GM21529 (cell line): ENCODE results near the gene PARD3B.
A peak's percentile ranks its signal among the peaks of the same experiment; 100 is the strongest.

ENCODE experiments used
- ATAC-seq: cut with Tn5 transposase; IDR thresholded peaks from one replicate; pipeline ENCODE4 v1.9.1; 2021; ENCODE audit not compliant: unreplicated experiment

PARD3B gene

DNA sequence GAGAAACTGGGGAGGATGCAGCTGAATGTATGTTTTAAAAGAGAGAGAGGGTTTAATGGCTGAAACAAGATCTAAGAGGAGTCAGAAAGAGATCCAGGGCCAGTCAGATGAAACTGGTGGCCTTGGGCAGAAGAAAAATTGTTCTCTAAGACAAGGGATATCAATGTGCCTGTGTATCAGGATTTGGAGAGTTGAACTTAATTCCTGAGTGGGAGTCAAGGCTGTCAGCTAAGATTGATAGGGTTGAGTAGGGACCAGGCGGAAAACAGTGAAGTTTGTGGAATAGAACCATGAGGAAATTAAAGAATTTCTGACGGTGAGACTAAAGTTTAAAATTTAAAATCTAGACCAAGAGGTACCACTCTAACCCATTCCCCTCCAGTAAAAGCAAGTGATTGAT lies 199.2 kb downstream of the PARD3B start:
- ATAC-seq = no peak

DNA sequence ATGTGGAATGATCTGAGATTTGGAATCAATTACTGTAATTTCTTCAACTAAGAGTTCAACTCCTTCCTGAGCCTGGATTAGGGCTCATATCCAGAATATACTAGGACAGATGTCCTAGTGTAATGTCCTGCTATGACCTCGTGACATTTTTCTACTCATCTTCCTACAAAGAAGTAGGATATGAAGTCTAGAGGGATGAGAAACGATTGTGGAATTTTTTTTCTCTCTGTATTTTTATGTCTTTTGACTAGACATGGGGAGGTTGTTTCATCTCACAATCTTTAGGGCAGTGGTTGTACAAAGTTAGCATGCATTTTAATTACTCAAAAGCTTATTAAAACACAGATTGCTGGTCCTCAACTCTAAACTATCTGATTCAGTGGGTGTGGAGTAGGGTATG lies 203.0 kb downstream of the PARD3B start:
- no peak for ATAC-seq

DNA sequence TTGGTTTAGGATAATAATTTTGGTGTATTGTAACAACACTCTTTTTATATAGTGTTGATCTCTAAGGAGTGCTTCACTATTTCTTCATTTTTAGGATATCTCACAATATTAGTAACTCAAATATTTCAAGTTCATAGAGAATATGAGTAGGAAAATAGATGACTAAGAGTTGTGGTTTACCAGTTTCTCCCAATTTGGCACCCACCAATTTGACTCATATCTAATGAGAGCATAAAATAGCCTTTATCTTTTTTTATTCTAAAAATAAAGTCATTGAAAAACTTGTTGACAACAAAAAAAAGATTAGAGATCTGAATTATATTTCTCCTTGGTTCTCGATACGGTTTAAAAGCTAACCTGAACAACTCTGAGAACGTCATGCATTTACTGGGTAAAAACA lies 204.0 kb downstream of the PARD3B start:
- no peak for ATAC-seq

DNA sequence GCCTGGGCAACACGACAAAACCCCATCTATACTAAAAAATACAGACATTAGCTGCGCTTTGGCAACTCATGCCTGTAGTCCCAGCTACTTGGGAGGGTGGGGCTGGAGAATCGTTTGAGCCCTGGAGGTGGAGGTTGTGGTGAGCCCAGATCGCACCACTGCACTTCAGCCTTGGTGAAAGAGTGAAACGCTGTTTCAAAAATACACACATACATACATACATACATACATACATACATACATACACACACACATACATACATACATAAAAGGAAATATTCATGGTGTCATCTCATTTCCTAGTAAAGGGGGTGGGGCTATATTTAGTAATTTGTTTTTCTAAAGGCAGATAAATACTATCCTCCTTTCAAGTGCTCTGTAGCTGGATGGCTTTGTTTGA lies 205.1 kb downstream of the PARD3B start:
- ATAC-seq = no peak

DNA sequence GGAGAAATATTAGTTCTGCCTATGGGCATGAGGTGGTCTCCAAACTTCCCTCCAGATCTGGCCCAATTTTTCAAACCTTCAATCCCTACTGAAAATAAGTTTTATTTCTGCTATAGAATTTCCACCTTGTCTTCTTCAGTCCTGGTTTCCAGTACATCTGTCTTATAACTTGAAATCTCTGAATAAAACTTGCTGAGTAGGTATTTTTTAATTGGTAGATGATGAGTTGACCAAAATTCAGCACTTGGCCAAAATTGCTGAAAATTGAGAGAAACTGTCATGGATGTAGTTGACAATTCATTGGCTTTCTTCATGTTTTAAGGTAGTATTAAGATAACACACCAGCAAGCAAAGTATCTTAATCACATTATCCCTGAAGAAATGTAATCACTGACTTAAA lies 206.2 kb downstream of the PARD3B start:
- ATAC-seq = no peak

DNA sequence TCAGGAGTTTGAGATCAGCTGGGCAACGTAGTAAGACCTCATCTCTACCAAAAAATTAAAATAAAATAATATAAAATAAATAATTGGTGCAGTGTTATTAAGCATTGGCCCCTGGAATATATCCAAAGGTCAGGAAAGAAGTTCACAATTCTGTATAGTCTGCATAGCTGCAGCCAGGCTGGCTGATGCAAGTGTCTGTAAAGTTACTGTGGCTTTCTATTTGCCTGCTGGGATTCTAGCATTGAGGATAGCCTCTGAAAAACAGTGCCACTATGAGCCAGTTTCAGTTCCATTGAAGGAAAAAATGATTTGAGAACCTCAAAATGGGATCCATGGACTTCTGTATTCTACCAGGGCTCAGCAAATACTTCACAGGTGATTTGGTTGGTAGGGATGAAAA lies 208.6 kb downstream of the PARD3B start:
- no peak for ATAC-seq

DNA sequence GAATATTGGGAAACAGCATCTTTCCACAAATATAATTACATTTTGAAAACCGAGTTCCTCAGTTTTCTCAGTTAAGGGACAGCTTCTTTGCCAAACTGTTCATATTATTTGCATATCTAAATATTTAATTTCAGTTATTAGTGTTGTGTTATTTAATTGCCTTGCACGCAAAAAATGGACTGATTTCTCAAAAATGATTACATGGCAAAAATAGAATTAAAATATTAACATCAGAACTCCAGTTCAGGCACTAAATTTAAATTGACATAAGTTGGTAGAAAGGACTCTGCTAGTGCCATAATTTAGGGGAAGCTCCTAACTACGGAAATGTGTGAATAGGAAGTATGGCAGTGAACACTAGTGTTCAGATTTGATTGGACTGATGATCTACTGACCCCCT lies 209.6 kb downstream of the PARD3B start:
- ATAC-seq = no peak

DNA sequence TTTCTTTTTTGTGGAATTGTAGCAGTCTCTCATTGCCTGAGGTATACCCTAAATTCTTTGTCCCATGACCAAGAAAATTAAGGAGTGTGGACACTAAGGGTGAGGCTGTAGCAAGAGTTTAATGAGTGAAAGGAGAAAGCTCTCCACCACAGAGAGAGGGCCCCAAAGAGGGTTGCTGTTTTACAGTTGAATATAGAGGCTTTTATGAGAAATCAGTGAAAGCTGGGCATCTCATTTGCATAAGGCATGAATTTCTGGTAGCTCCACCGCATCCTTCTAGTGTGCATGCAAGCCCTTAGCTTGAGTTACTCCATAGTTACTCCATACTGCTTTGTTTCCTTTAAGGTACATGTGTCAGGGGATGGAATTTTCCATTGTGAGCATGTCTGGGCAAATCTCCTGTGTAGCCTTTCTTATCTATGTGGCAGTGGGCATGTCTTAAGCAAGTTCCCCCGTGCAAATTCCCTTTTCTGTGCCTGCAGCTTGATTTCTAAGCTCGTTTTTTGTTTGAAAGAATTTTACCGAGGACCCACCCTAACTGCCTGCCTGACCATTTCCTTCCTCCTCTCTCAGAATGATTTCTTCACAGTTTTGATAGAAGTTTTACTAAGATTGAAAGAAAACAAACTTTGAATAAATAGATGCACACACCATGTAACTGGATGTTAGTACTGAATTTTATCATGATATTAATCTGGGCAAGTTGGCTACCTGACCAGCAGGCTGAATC lies 218.9 kb downstream of the PARD3B start:
- ATAC-seq = no peak

DNA sequence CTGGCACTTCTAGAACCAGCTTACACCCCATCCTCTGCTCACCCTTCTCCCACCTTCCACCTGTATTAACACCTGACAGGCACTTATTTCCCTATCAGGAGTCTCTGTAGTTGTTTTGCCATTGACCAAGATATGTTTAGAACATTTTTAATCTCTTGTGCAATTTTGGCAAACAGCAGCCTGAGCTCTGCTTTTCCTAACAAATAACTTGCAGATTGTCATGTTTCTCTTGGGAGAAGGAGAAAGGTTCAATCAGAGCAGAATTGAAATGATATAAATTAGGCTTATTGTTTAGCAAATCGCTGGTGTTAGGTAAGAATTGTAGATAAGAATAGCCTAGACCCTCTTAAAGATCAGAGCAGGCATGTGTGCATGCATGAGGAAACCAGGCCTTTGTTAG lies 225.5 kb downstream of the PARD3B start:
- no peak for ATAC-seq

DNA sequence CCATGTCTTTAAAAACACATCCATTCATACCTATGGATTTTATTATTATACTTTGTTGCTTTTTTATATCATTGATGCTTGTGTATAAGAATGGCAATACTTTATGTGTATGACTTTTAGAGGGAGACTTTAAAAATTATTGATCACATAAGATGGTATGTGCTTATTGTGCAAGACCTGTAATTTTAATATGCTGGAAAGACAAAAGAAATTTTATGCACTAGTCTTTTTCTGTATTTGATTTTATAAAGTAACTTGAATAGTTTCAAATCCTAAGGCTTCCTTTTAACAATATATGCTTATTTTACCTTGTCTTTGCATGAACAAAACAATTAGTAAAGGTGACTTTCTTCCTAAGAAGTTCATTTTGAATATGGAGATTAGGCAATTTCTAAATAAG lies 226.4 kb downstream of the PARD3B start:
- no peak for ATAC-seq

DNA sequence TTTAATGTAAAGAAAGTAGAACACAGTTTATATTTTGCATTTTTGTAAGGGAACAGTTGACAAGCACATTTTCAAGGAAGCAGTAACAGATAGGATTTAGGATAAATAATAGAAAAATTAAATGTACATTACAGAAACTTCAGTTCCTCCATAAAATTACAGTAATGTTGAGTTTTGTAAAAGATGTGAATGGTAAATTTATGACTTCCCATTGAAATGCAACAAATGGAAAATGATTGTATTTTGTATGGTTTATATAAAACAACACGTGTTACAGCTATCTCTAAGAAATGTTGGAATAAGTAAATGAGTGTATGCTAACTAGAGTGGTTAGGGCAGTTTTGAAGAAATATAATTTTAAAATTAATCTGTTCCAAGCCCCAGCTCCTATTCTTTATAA lies 227.3 kb downstream of the PARD3B start:
- ATAC-seq = no peak

DNA sequence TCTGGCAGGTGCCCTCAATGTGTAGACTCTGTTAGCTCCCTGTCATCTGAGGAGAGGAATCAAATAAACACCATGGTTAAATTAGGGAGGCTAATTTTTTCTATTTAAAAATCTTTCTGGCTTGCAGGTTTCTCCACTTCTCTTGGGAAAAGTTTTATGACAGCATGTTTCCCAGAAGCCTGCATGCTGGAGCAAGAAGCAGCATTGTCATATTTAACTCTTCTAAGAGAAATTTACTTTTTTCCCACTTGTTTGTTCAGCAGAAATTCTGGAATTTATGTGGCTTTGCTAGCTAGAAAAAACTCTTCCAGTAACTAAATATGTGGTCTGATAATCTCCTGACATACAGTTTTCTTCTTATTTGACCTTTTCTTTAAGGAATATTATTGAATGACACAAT lies 230.5 kb downstream of the PARD3B start:
- ATAC-seq = no peak

DNA sequence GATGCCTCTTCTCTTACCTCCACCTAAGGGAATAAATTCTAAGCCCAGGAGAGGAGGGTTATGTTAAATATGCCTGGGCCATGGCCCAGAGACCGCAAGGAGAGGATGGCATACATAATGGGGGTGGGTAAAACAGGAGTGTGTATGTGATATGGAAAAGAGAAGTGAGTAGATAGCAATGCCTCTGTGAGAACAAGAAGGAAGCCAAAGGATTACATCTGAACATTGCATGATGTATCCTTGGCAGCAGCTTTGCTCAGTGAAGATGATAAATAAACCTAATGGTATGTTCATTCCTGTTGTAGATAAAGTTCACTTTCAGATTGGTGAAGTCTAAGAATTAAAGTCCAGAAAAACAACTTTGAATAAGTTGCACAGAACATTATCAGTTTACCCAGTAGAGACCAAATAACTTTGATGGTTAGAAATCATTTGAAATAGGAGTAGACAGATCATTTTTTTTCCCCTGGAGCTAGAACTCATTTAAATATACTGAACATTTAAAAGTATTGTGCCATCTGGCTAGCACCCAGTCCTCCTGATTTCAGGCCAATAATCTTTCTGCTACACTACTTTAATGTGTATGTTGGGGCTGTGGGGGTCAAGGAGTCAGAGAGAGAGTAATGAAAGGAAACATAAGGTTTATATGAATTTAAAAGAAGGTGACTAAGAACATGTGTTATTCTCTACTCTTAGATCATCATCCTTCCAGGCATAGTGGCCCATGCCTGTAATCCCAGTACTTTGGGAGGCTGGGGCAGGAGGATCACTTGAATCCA lies 231.7 kb downstream of the PARD3B start:
- no peak for ATAC-seq

DNA sequence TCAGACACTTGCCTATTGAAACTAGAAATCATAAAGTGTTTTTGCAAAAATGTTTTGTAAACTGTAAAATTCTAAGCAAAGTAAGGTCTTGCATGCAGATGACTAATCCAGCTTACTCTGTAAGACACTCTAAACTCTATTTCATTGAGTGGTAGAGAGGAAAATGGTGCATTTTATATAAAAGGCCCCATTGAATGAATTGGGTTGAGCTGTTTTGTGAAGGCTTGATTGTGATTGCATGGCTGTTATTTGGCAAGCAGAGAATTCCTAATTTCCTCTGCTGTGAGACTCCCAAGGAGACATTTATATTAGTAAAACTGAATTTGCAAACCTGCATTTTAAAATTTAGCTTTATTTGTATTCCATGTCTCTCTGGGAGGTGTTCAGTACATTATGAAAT lies 234.5 kb downstream of the PARD3B start:
- no peak for ATAC-seq

DNA sequence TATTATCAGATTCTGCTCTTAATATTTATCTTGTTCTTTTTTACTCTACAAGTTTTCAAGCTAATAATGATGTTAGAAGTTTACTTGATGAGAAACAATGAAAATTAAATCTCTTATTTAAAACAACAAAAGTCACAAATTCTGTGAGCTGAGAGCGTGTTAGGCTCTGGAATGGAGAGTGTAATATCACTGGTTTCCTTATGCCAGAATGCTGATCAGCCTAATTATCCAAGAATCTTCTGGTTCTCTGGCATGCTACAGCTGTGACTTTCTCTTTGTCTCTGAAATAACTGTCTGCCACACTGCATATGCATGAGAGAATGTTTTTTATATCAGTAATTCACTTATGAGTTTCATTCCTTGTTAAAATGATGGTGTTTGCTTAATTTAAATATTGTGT lies 236.7 kb downstream of the PARD3B start:
- no peak for ATAC-seq

DNA sequence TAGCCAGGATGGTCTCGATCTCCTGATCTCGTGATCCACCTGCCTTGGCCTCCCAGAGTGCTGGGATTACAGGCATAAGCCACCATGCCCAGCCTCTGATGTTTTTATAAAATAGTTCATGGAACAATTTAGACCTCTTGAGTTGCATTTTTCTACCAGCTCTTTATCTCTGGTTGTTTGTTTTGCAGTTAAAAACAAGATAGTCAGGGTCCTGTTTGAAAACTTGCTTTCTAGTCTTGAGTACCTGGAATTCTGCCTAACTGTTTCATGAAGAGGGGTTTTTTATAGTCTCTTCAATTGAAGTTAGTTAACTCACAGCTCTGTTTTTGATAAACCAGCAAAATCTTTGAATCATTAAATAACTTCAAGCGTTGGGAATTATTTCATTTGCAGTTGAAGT lies 244.8 kb downstream of the PARD3B start:
- ATAC-seq = no peak

DNA sequence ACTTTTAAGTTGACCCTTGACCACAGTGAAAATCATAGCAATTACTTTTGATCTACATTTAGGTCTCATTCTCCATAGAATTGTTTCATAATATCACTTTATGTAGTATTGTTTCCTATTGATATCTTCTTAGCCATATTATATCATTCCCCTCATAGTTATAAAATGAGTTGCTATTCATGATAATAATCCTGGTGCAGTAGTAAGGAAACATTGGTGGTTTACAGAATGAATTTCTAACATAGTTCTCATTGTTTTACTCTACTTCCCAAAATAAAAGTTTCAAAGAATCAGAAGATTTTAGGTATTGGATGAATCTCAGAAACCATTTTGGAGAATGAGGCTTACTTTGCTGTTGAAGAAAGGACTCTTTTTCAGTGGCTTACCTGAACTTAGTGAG lies 246.0 kb downstream of the PARD3B start:
- ATAC-seq = no peak

DNA sequence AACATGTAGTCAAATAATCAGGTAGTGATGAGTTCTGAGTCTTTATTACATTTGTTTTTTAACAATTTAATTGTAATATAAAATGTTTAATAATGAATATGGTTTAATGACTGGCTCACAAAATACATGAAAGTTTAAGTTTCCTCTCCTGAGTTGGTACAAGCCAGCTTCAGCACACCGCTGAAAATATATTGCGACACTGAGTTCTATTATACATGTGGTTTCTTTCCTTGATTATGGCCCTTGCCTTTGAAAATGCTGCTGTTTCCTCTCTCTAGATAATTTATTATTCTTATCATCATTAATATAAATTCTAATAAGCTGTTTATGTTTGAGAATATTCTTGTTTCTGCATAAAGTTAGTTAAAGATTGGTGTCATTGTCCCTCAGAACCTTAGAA lies 249.3 kb downstream of the PARD3B start:
- ATAC-seq = no peak

DNA sequence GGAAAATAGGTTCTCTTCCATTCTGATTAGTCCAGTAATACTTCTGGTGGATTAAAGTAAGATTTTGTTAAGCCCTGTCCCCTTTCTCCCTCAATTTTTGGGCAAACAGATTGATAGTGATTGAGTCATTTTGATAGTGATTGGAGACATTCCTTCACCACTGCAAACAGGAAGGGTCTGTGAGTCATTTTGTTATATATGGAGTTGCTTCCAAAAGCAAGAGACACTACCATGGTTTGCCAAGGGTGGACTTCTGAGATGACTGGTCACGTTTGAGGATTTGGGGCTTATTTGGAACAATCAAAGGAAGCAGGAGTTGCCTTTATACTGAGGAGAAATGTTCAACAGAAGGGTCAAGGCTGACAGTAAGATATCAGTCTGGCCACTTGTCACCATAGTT lies 249.9 kb downstream of the PARD3B start:
- ATAC-seq = no peak

DNA sequence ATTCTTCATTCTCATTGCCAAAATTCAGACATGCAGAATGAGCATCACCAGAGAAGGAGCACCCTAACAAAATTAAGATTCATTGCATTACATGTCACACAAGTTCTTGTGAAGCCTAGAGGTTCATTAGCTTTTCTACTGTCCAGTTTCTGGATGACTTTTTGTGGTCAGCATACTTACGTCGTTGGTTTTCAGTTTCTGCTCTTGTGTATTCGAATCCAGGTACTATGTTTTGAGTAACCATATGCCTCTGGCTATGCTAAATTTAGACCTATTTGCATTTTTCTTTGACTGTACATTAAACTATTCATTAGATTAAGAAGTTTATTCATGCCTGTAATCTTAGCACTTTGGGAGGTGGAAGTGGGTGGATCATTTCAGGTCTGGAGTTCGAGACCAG lies 251.3 kb downstream of the PARD3B start:
- peak; percentile 86 for ATAC-seq

DNA sequence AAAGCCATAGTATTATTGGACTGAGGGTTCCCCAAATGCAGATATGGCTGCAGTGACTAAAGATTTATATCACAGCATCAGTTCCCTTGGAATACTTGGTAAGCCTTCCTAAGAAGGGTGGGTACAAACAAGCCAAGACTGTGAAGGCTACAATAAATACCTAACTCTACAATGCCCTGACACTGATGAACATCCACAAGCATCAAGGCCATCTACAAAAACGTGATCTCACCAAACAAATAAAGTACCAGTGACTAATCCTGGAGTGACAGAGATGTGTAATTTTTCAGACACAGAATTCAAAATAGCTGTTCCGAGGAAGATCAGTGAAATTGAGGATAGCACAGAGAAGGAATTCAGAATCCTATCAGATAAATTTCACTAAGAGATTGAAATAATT lies 254.5 kb downstream of the PARD3B start:
- ATAC-seq = no peak

DNA sequence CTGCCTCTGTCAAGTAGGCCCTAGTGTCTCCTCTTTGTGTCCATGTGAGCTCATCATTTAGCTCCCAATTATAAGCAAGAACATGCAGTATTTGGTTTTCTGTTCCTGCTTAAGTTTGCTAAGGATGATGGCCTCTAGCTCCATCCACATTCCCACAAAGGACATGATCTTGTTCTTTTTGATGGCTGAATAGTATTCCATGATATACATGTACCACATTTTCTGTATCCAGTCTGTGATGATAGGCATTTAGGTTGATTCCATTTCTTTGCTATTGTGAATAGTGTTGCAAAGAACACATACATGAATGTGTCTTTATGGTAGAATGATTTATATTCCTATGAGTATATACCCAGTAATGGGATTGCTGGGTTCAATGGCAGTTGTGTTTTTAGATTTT lies 263.2 kb downstream of the PARD3B start:
- no peak for ATAC-seq
